Hematopoietic multipotent progenitor cell treated with erythropoietin and hydrocortisone succinate and interleukin-3 and kit ligand, for 8 days (in vitro differentiated cells): ENCODE data around the gene EEF1AKMT1.

Experiments used
- DNase-seq: peaks from one replicate; pipeline ENCODE4 v3.0.0-alpha.2; 2015

The EEF1AKMT1 gene

GRCh38 chr13:20773194-20774080 lies at the start of gene EEF1AKMT1:
Gene EEF1AKMT1, minus strand, starts transcription at chr13:20773961. Its CDS starts 16,363 bp downstream, at chr13:20757598.
- peak; percentile 94 for DNase-seq

- DNase-seq: no peak
These were observed 49.3 kb upstream of the EEF1AKMT1 start for GRCh38 chr13:20823071-20823470.

- no peak for DNase-seq
These were observed 48.6 kb upstream of the EEF1AKMT1 start for GRCh38 chr13:20822406-20822805.

- DNase-seq: no peak
These were observed 46.0 kb upstream of the EEF1AKMT1 start for GRCh38 chr13:20819715-20820114.

- no peak for DNase-seq
These were observed 41.7 kb upstream of the EEF1AKMT1 start for GRCh38 chr13:20815464-20815863.

GRCh38 chr13:20814224-20814910 lies 40.6 kb upstream of the EEF1AKMT1 start:
- DNase-seq: no peak

GRCh38 chr13:20812890-20813289 lies 39.1 kb upstream of the EEF1AKMT1 start:
- peak; percentile 43 for DNase-seq

GRCh38 chr13:20810808-20811207 lies 37.0 kb upstream of the EEF1AKMT1 start:
- DNase-seq: no peak

- no peak for DNase-seq
These were observed 35.1 kb upstream of the EEF1AKMT1 start for GRCh38 chr13:20808874-20809273.

- DNase-seq: peak; percentile 24
These were observed 29.6 kb upstream of the EEF1AKMT1 start for GRCh38 chr13:20803180-20803965.

- DNase-seq: no peak
These were observed 27.9 kb upstream of the EEF1AKMT1 start for GRCh38 chr13:20801707-20802106.

- DNase-seq: no peak
These were observed 26.1 kb upstream of the EEF1AKMT1 start for GRCh38 chr13:20799726-20800416.

GRCh38 chr13:20798027-20798426 lies 24.3 kb upstream of the EEF1AKMT1 start:
- no peak for DNase-seq

- DNase-seq: no peak
These were observed 23.2 kb upstream of the EEF1AKMT1 start for GRCh38 chr13:20796791-20797508.

- DNase-seq: no peak
These were observed 15.9 kb upstream of the EEF1AKMT1 start for GRCh38 chr13:20789665-20790064.

GRCh38 chr13:20788312-20788711 lies 14.6 kb upstream of the EEF1AKMT1 start:
- DNase-seq: no peak

- DNase-seq: no peak
These were observed 13.4 kb upstream of the EEF1AKMT1 start for GRCh38 chr13:20787180-20787579.

- no peak for DNase-seq
These were observed 8.5 kb upstream of the EEF1AKMT1 start for GRCh38 chr13:20782116-20782708.

- DNase-seq: no peak
These were observed 6.6 kb upstream of the EEF1AKMT1 start for GRCh38 chr13:20780317-20780716.

- DNase-seq: no peak
These were observed 5.6 kb upstream of the EEF1AKMT1 start for GRCh38 chr13:20779405-20779804.

- peak; percentile 49 for DNase-seq
These were observed 4.5 kb upstream of the EEF1AKMT1 start for GRCh38 chr13:20778311-20778710.

- DNase-seq: peak; percentile 16
These were observed 3.0 kb upstream of the EEF1AKMT1 start for GRCh38 chr13:20776751-20777150.
